K562 (cell line): ENCODE data around the gene PARD3B. TPM values are rescaled to one million over a fixed set of nuclear protein-coding genes. Genes with fewer than 3 reads are reported as not detected.

Experiments used
- ATAC-seq: fragments of 200-7000 bp; cut with Tn5 transposase; 3 replicates; pipeline ENCODE4 v1.9.1; 2020; ENCODE audit warnings: moderate library complexity
- BruUV-seq: library from RNA; stranded (reverse); fragments of 400-500 nt; replicated peaks from 2 replicates; lab custom pipeline; 2021; lab: Mats Ljungman, UMichigan
- CTCF ChIA-PET: fragments of 300-600 bp; formaldehyde crosslinking; extraction: SDS; loops from one replicate; lab custom pipeline; 2021; ENCODE audit warnings: low intra/inter-chr PET ratio; lab: Yijun Ruan, JAX
- POLR2A ChIA-PET: fragments of 300-600, 350-650 bp; sonication (Branson Sonifier 250); formaldehyde crosslinking; extraction: SDS; loops from one replicate; lab custom pipeline; 2021; ENCODE audit warnings: antibody characterized with exemption, inconsistent platforms; lab: Yijun Ruan, JAX
- DNase-seq, 4 experiments: peaks; one replicate each; pipeline versions ENCODE4 v3.0.0 to v3.0.0-alpha.2; 2011 to 2018; ENCODE audit warnings: low spot score in 3 of 4, mixed read lengths in 3 of 4; ENCODE audit errors: extremely low read depth in 1 of 4
- FAIRE-seq: peaks from 2 replicates; lab custom pipeline; 2011; peaks lifted over from hg19 to GRCh38; lab: Jason Lieb, UNC
- H2AFZ ChIP-seq: 2 replicates; pipeline ENCODE4 v1.6.0; 2011; ENCODE audit warnings: low read depth, low read length, control low read depth, inconsistent platforms
- H3K27ac ChIP-seq: fragments of 200-600 bp; 3 replicates; pipeline ENCODE4 v1.8.0; 2011; ENCODE audit warnings: low read depth, mild to moderate bottlenecking, control low read depth, inconsistent platforms, low read length, moderate library complexity, mixed read lengths; ENCODE audit errors: extremely low read depth
- H3K27me3 ChIP-seq, 2 experiments: fragments of 300-600 bp in 1 of 2; 2 replicates in 1 of 2; 3 replicates in 1 of 2; pipeline versions ENCODE4 v1.6.0 to v1.8.0; 2011; ENCODE audit warnings: inconsistent platforms in 2 of 2, low read length in 2 of 2, mild to moderate bottlenecking in 1 of 2, mixed read lengths in 1 of 2, moderate library complexity in 1 of 2; ENCODE audit not compliant: control insufficient read depth in 2 of 2, insufficient read depth in 2 of 2
- H3K36me3 ChIP-seq: fragments of 300-600 bp; 3 replicates; pipeline ENCODE4 v1.8.0; 2011; ENCODE audit warnings: mild to moderate bottlenecking, low read length, inconsistent platforms; ENCODE audit not compliant: control insufficient read depth, insufficient read depth
- H3K4me1 ChIP-seq, 2 experiments: fragments of 200-600 bp in 1 of 2; replicated peaks in 1 of 2; 2 replicates in 1 of 2; 3 replicates in 1 of 2; pipeline versions ENCODE4 v1.5.1 to v1.8.0; 2011; ENCODE audit warnings: inconsistent platforms in 2 of 2, low read length in 2 of 2, mild to moderate bottlenecking in 1 of 2, mixed read lengths in 1 of 2, moderate library complexity in 1 of 2; ENCODE audit not compliant: control insufficient read depth in 2 of 2, insufficient read depth in 2 of 2
- H3K4me2 ChIP-seq: 2 replicates; pipeline ENCODE4 v1.6.1; 2011; ENCODE audit warnings: low read length, control low read depth, inconsistent platforms, mixed read lengths; ENCODE audit not compliant: insufficient read depth
- H3K4me3 ChIP-seq: fragments of 200-600 bp; sonication (generic), shearing (Covaris generic); 2 replicates; pipeline ENCODE4 v1.5.1; 2016; ENCODE audit warnings: control low read depth, inconsistent platforms
- H3K79me2 ChIP-seq: fragments of 200-600 bp; 3 replicates; pipeline ENCODE4 v1.8.0; 2011; ENCODE audit warnings: low read length, inconsistent platforms; ENCODE audit not compliant: control insufficient read depth, insufficient read depth
- H3K9ac ChIP-seq, 2 experiments: 2 replicates each; pipeline versions ENCODE4 v1.6.0 to v1.6.1; 2011; ENCODE audit warnings: low read depth in 2 of 2, low read length in 2 of 2, control low read depth in 1 of 2, inconsistent platforms in 1 of 2, mild to moderate bottlenecking in 1 of 2, mixed read lengths in 1 of 2; ENCODE audit not compliant: insufficient read depth in 1 of 2
- H3K9me1 ChIP-seq: one replicate; pipeline ENCODE4 v1.6.0; 2011; ENCODE audit warnings: inconsistent platforms, mild to moderate bottlenecking, low read length, moderate library complexity; ENCODE audit not compliant: control insufficient read depth, insufficient read depth
- H3K9me3 ChIP-seq: replicated peaks from 2 replicates; pipeline ENCODE4 v1.5.1; 2011; ENCODE audit warnings: low read depth, low read length, inconsistent platforms; ENCODE audit not compliant: control insufficient read depth, insufficient read depth
- H4K20me1 ChIP-seq: replicated peaks from 2 replicates; pipeline ENCODE4 v1.6.1; 2011; ENCODE audit warnings: low read length, inconsistent platforms, mixed read lengths; ENCODE audit not compliant: control insufficient read depth, insufficient read depth
- CHCHD3 ChIP-seq: fragments of 250-450 bp; sonication (Bioruptor Pico); IDR thresholded peaks from 2 replicates; pipeline ENCODE4 v2.1.2; 2022; ENCODE audit warnings: mild to moderate bottlenecking
- CREBBP ChIP-seq: IDR thresholded peaks from one replicate; pipeline ENCODE4 v1.6.1; 2012; ENCODE audit warnings: low read depth, mild to moderate bottlenecking, control low read depth, inconsistent platforms, low read length
- FOSL1 ChIP-seq: fragments of 200-800 bp; sonication (Bioruptor generic); conservative IDR thresholded peaks from 2 replicates; pipeline ENCODE4 v1.6.1; 2016; ENCODE audit warnings: missing genetic modification characterization, missing compliant biosample characterization
- KAT2B ChIP-seq: IDR thresholded peaks from one replicate; pipeline ENCODE4 v1.6.1; 2012; ENCODE audit warnings: low read depth, mild to moderate bottlenecking, control low read depth, inconsistent platforms, low read length, moderate library complexity
- MAFF ChIP-seq: IDR thresholded peaks from 2 replicates; pipeline ENCODE4 v1.6.1; 2012; ENCODE audit warnings: low read length, improper control_type of control experiment
- MTA1 ChIP-seq: fragments of 450-650 bp; IDR thresholded peaks from 2 replicates; pipeline ENCODE4 v1.6.1; 2017; ENCODE audit warnings: borderline replicate concordance
- NR1H2 ChIP-seq: sonication (generic); formaldehyde crosslinking; IDR thresholded peaks from 2 replicates; pipeline ENCODE4 v1.4.0; 2020; ENCODE audit warnings: mild to moderate bottlenecking, missing genetic modification reagents
- RAD51 ChIP-seq: fragments of 450-650 bp; IDR thresholded peaks from 2 replicates; pipeline ENCODE4 v1.7.1; 2016; ENCODE audit warnings: low read depth, mild to moderate bottlenecking, borderline replicate concordance
- RBM17 ChIP-seq: fragments of 200-400 bp; formaldehyde crosslinking; IDR thresholded peaks from 2 replicates; pipeline ENCODE4 v1.6.1; 2017; ENCODE audit warnings: low read depth, mild to moderate bottlenecking, low read length, borderline replicate concordance
- SMARCE1 ChIP-seq: fragments of 450-650 bp; IDR thresholded peaks from 2 replicates; pipeline ENCODE4 v1.7.1; 2016; ENCODE audit warnings: mild to moderate bottlenecking
- TAF9B ChIP-seq: fragments of 450-650 bp; IDR thresholded peaks from 2 replicates; pipeline ENCODE4 v1.6.1; 2018; ENCODE audit warnings: mild to moderate bottlenecking; ENCODE audit not compliant: partially characterized antibody
- ZFP36 ChIP-seq: fragments of 150-350 bp; IDR thresholded peaks from 2 replicates; pipeline ENCODE4 v1.6.1; 2018; ENCODE audit warnings: low read length, low read depth; ENCODE audit not compliant: partially characterized antibody
- ZNF121 ChIP-seq: sonication (generic); formaldehyde crosslinking; conservative IDR thresholded peaks from 2 replicates; pipeline ENCODE4 v1.8.0; 2022; ENCODE audit warnings: missing genetic modification reagents
- ZNF3 ChIP-seq: fragments of 250-450 bp; sonication (Bioruptor Pico); IDR thresholded peaks from 2 replicates; pipeline ENCODE4 v1.5.0; 2021; ENCODE audit warnings: mild to moderate bottlenecking, moderate library complexity
- WGBS: fragments of 100-300 bp; shearing (Covaris generic); methylation state at CpG from one replicate; pipeline ENCODE4 v1.1.6; 2016; ENCODE audit warnings: low coverage, mixed read lengths; ENCODE audit not compliant: insufficient coverage; ENCODE audit errors: missing lambda C conversion rate; 5-methylcytosine and 5-hydroxymethylcytosine counted together
- in situ Hi-C: fragments of 300-500 bp; cut with MboI; formaldehyde crosslinking; loops from 4 replicates; pipeline ENCODE4 v1.15.0; 2018; ENCODE audit warnings: inconsistent platforms, mixed read lengths
- intact Hi-C: fragments of 100-400 bp; cut with micrococcal nuclease; formaldehyde crosslinking; loops from 2 replicates; pipeline ENCODE4 v1.14.2; 2022
- polyA plus RNA-seq, 8 experiments: library from polyadenylated mRNA; depleted of rRNA in 4 of 8; stranded (reverse) in 5 of 8; unstranded in 3 of 8; fragments of >200 nt; fragmentation: Nextera tagmentation in 2 of 8; fragmentation: Illumina TruSeq in 1 of 8; extraction: Ambion mirVana in 2 of 8; extraction: Trizol in 1 of 8; gene quantifications; 2 replicates each; pipeline versions ENCODE4 v1.2.1 to v1.2.3, GENCODE V29; 2011 to 2014; ENCODE audit warnings: inconsistent platforms in 1 of 8, missing spikeins in 1 of 8
- total RNA-seq, 7 experiments: library from RNA; depleted of rRNA in 6 of 7; stranded (reverse); fragments of >200 nt in 6 of 7; fragmentation: Illumina TruSeq in 2 of 7; extraction: Trizol in 2 of 7; gene quantifications; 2 replicates each; pipeline versions ENCODE4 v1.2.1 to v1.2.3, GENCODE V29; 2011 to 2021; ENCODE audit warnings: low replicate concordance in 1 of 7
- TF ChIP-seq, protein P1 (sequence below): sonication (generic); formaldehyde crosslinking; IDR thresholded peaks from 2 replicates; pipeline ENCODE4 v1.8.0; 2022; ENCODE audit warnings: mild to moderate bottlenecking, low read depth, missing genetic modification reagents
- TF ChIP-seq, protein P2 (sequence below): fragments of 450-650 bp; IDR thresholded peaks from 2 replicates; pipeline ENCODE4 v1.6.1; 2018; ENCODE audit warnings: mild to moderate bottlenecking, low read depth; ENCODE audit not compliant: partially characterized antibody
- TF ChIP-seq, protein P3 (sequence below): fragments of 450-650 bp; formaldehyde crosslinking; IDR thresholded peaks from 2 replicates; pipeline ENCODE4 v1.4.0; 2020; ENCODE audit warnings: mild to moderate bottlenecking, mixed read lengths
- TF ChIP-seq, protein P4 (sequence below): fragments of 250-450 bp; sonication (Bioruptor Pico); IDR thresholded peaks from 2 replicates; pipeline ENCODE4 v1.4.0; 2020; ENCODE audit warnings: mild to moderate bottlenecking

The PARD3B gene
- total and polyA plus RNA-seq, 9 of the 15 experiments (the other 6 are each of a cell fraction or from before 2014, with no cell fraction given) = 0.15 to 3.0 (median 1.1) TPM

DNA sequence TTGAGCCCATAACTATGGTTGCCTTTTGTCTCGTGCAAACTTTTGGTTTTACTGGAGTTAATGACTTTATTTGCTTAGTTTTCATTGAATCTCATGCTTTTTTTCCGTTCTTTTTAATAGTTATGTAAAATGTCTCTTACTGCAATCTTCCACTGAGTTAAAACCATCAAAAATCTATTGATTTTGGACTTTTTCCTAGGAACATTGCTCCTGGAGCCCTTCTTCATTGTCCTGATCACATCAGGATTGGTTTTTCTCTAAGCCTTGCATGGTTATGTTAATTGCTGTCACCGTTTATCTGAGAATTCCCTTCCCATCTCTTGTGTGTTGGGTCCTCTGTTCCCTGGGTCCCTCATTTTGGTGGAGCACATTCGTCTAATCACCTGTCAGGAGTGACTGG lies 125.5 kb downstream of the PARD3B start (continued):
- no peak for TF ChIP-seq KAT2B
- TF ChIP-seq RBM17 = no peak
- TF ChIP-seq RAD51 = no peak
- no peak for TF ChIP-seq MTA1
- TF ChIP-seq NR1H2 (CRISPR knock-in tag) = no peak
- TF ChIP-seq ZFP36 = no peak
- TF ChIP-seq CHCHD3 (CRISPR knock-in tag) = no peak
- TF ChIP-seq SMARCE1 = no peak
- TF ChIP-seq MAFF = no peak
- TF ChIP-seq TAF9B = no peak
- TF ChIP-seq ZNF121 = no peak
- no peak for TF ChIP-seq ZNF3 (CRISPR knock-in tag)
- TF ChIP-seq, all 486 proteins: peak for 0

DNA sequence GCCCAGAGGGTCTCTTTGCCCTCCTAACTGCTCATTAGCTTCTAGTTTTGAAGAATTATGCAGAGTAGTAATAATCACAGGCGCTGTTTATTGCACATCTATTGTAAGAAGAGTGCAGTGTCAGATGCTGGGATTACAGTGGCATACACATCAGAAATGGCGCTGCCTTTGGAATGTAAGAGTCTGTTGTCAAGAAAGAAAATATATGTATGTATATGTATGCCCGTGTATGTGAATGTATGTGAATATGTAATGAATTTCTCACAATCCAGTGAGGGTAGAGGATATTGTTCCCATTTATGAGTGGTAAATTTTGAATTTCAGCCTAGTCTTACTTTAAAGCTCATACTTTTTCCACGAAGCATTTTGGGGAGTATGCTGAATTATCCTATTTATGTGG lies 127.5 kb downstream of the PARD3B start:
- ATAC-seq = no peak
- 7% methylated on average over 4 of the region's 4 CpGs for WGBS
- H2AFZ ChIP-seq = no peak overlapping the region
- no peaks in the 10 kb centered on the region; a peak in 1 of 5 replicates for H3K4me1 ChIP-seq
- H3K9ac ChIP-seq = no peak overlapping the region
- ChIA-PET POLR2A (interaction anchor here (1.5 kb wide), 1 partner anchor 14 kb away, joined by 3 read pairs; no protein-coding TSS in a partner anchor), CTCF (no interaction called here)
- H3K79me2 ChIP-seq = no peaks in the 10 kb centered on the region
- H3K27ac ChIP-seq = no peak overlapping the region
- intact Hi-C loops = no loop called here
- in situ Hi-C loops = no loop called here
- no peaks in the 10 kb centered on the region; a peak in 1 of 5 replicates for H3K27me3 ChIP-seq
- BruUV-seq = no TSS peak
- no peaks in the 10 kb centered on the region for H3K36me3 ChIP-seq
- H3K9me3 ChIP-seq = no peaks in the 10 kb centered on the region
- no peaks in the 10 kb centered on the region for H4K20me1 ChIP-seq
- H3K4me3 ChIP-seq = no peak overlapping the region
- no peaks in the 10 kb centered on the region for H3K9me1 ChIP-seq
- no peak for DNase-seq
- H3K4me2 ChIP-seq = no peak overlapping the region
- no peak for FAIRE-seq
- no peak for TF ChIP-seq FOSL1
- no peak for TF ChIP-seq CREBBP
- TF ChIP-seq, protein P1, sequence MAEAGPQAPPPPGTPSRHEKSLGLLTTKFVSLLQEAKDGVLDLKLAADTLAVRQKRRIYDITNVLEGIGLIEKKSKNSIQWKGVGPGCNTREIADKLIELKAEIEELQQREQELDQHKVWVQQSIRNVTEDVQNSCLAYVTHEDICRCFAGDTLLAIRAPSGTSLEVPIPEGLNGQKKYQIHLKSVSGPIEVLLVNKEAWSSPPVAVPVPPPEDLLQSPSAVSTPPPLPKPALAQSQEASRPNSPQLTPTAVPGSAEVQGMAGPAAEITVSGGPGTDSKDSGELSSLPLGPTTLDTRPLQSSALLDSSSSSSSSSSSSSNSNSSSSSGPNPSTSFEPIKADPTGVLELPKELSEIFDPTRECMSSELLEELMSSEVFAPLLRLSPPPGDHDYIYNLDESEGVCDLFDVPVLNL (CRISPR knock-in tag) = no peak
- TF ChIP-seq, protein P2, sequence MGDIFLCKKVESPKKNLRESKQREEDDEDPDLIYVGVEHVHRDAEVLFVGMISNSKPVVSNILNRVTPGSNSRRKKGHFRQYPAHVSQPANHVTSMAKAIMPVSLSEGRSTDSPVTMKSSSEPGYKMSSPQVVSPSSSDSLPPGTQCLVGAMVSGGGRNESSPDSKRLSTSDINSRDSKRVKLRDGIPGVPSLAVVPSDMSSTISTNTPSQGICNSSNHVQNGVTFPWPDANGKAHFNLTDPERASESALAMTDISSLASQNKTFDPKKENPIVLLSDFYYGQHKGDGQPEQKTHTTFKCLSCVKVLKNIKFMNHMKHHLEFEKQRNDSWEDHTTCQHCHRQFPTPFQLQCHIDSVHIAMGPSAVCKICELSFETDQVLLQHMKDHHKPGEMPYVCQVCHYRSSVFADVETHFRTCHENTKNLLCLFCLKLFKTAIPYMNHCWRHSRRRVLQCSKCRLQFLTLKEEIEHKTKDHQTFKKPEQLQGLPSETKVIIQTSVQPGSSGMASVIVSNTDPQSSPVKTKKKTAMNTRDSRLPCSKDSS = no peak
- TF ChIP-seq, protein P3, sequence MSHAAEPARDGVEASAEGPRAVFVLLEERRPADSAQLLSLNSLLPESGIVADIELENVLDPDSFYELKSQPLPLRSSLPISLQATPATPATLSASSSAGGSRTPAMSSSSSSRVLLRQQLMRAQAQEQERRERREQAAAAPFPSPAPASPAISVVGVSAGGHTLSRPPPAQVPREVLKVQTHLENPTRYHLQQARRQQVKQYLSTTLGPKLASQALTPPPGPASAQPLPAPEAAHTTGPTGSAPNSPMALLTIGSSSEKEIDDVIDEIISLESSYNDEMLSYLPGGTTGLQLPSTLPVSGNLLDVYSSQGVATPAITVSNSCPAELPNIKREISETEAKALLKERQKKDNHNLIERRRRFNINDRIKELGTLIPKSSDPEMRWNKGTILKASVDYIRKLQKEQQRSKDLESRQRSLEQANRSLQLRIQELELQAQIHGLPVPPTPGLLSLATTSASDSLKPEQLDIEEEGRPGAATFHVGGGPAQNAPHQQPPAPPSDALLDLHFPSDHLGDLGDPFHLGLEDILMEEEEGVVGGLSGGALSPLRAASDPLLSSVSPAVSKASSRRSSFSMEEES = no peak
- TF ChIP-seq, protein P4, sequence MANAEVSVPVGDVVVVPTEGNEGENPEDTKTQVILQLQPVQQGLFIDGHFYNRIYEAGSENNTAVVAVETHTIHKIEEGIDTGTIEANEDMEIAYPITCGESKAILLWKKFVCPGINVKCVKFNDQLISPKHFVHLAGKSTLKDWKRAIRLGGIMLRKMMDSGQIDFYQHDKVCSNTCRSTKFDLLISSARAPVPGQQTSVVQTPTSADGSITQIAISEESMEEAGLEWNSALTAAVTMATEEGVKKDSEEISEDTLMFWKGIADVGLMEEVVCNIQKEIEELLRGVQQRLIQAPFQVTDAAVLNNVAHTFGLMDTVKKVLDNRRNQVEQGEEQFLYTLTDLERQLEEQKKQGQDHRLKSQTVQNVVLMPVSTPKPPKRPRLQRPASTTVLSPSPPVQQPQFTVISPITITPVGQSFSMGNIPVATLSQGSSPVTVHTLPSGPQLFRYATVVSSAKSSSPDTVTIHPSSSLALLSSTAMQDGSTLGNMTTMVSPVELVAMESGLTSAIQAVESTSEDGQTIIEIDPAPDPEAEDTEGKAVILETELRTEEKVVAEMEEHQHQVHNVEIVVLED (CRISPR knock-in tag) = no peak
